Head of caudate nucleus (tissue), 42 donors: Measurements from ENCODE around the gene FAM180A.

Experiments
- DNase-seq, 42 donors: peaks; one replicate each; pipeline versions ENCODE4 v3.0.0 to v3.0.0-alpha.2; 2020 to 2021; ENCODE audit warnings: mixed read lengths in 7 of 42
- intact Hi-C: fragments of 100-400 bp; cut with DNase I; formaldehyde crosslinking; loops from one replicate; pipeline ENCODE4 v1.15.0; 2022

The FAM180A gene

DNA sequence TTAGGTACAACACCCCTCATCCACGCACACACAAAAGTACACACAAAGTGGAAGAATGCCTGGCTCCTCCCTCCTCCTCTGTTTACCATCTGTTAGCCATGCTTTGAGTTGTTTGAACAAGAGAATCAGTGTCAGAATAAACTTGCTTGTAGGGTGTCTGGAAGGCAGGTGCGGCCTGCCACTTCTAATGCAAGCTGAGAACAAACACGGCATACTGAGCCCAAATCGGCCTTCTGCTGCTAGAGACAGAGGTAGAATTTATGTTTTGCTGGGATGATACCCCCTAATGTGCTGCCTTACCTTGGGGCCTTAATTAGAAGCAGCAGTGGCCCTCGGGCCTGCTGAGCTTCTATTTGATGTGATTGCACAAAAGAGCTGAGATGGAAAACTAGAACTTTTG is 24.9 kb upstream of the FAM180A start:
- intact Hi-C loops, result no loop called here
- peak in 1 of 42 donors; percentile 36 for DNase-seq

DNA sequence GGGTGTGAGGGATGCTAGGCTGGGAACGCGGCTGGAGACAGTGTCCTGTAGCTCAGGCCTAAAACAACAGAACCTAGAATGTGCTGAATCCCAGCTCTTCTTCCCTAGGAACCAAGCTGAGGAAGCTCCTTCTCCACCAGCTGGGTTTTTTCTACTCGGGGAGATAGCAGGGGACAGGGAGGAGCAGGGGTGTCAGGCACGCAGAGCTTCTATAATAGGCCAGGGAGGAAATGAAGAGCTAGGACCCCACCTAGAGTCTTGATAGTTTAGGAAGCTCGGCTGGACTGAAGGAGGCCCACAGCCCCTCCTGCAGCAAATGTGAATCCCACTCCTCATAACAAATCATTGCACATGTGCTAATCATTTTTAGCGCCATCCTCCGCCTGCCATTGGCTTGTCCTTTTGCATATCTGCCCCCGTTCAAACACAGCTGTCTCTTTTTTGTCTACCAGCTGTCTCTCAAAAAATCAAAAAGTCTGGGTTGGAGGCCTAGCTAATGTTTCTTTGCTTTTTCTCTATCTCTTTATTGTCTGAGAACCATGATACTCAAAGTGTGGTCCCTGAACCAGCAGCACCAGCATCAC is 24.1 kb upstream of the FAM180A start:
- DNase-seq, result peak in 1 of 42 donors; percentile 21
- intact Hi-C loops, result no loop called here

DNA sequence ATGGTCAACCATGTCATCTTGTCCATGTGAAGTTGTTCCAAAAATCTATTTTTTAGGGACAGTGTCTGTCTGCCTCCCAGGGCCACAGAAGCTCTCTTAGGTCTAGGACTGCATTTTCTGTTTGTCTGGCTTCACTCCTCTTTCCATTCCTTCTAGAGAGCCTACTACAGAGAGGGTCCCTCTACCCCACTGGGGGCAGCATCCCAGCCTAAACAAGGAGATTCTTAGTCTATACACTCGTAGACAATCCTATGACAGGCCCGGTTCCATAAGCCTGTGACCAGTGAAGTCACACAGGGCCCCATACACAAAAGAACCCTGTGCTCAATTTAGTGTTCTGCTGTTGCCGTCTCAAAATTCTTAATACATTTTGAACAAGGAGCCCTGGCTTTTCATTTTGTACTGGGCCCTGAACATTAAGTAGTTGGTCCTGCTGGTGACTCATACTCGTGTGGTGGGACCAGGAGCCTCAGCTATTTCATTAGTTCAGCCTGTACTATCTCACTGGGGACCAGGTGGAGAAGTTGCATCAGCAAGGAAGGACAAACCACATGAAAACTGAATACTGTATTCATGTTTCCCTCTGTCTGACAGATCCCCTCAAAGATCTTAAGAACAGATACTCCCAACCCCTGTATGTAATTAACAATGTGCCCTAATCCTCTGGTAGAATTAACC is 23.5 kb upstream of the FAM180A start:
- DNase-seq, result peak in 1 of 42 donors; percentile 31
- intact Hi-C loops, result no loop called here

DNA sequence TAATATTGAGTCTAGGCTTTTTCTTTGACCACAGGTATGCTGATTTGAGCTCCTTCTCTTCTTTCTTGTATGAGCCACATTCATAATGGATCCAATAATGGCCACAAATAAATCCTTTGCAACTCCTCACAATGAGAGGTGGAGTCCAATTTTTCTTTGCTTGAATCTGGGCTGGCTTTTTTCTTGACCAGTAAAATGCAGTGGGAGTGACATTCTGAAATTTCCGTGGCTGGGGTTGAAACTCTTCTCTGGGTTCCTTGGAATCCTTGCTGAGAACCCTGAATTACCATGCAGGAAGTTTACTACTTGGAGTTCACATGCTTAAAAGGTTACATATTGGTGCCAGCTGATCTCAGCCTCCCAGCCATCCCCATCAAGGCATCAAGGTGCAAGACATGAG is 22.4 kb upstream of the FAM180A start:
- peak in 1 of 42 donors; percentile 24 for DNase-seq
- intact Hi-C loops, result no loop called here

DNA sequence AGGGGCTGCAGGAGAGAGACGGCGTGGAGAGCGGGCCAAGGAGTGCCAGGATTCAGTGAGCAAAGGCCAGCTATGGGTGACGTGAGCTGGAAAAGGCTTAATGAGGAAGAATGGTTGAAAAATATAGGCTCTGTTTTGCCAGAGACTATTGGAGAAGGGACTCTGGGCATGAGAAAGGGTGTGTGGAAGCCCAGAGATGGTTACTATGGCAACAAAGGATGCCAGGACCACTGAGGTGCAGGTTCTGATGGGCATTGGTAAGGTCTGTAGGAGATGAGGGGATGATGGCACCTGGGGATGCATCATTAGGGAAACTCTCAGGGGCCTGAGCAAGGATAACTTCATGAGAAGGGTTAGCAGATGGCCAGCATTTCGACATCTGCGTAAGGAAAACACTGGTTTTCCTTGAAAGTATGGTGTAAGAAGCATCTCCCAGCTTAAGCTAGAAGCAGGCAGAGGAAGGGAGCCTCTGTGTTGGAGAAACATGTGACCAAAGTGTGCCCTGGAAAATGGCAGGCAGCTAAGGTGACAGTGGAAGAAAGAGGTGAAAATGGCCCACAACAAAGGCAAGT is 21.6 kb upstream of the FAM180A start:
- DNase-seq, result peak in 1 of 42 donors; percentile 32
- intact Hi-C loops, result no loop called here

DNA sequence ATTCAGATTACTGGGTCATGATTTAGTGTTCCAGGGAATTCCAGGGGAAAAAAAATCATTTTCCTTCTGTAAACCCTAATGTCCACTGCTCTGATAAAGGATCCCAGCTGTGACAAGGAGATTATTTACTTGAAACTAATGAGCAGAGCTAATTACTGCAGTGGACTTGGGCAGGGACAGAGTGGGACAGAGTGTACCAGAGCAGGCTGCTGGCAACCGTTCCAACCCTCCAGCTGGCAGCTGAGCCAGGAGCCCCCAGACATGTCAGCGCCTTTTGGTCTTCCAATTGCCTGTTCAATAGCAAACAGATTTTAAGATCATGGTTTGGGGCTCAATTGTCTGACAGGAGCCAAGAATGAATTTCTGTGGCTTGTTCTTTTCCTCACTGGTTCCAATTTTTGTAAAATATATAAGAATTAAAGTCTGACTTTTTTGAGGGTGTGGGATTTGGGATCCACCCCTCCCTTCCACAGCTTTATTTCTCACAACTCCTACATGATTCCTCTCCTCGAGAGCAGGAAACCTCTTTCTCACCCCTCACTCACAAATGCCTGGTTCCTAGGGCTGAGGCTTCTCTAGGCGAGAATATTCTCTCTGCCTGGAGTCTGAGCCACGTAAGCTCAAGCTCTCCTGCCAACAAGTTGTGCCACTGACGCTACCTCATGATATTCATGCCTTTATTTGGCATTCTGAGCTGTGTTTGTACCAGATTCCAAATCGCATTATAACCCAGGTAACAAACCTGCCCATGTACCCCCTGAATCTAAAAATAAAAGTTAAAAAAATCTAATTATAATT is 20.6 kb upstream of the FAM180A start:
- peak in 29 of 42 donors; percentile 21 to 70 (median 46) for DNase-seq

DNA sequence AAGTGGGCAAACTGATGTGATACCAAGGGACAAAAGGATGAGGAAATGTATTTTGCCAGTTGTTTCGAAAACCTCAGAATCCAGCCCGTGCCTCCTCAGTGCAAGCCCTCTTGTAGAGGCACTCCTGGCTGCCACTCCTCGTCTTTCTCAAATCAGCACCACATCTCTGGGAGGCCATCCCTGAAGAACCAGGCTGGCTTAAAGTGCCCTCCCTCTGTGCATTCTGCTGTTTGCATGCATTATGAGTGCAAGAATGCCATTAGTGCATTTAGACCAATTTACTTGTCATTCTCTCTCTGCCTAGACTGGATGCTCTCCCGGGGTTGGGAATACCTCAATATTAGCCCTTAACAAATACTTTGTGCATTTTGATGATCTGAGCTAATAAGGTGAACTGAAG is 19.9 kb upstream of the FAM180A start:
- intact Hi-C loops, result no loop called here
- DNase-seq, result peak in 1 of 42 donors; percentile 38

More for the DNA sequence above, 20.6 kb upstream of the FAM180A start:
- intact Hi-C loops, result no loop called here

DNA sequence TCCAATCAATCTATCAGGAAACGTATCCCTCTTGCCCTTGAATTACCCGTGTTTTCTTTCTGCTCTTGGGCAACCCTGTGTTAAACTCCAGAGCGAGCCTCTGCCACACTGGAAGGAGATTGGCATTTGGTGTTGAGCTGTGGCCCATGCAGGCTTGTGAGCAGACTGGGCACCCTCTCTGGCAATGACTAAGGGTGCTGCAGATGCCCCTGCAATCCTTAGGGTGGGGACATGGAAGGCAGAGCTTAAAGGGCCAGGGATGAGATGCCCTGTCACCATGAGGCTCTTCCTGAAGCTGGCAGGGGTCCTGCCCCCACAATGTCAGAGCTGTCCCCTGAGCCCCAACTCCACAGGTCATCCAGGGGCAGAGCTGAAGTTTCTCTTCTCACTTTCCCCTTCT is 19.5 kb upstream of the FAM180A start:
- peak in 1 of 42 donors; percentile 29 for DNase-seq
- intact Hi-C loops, result no loop called here

DNA sequence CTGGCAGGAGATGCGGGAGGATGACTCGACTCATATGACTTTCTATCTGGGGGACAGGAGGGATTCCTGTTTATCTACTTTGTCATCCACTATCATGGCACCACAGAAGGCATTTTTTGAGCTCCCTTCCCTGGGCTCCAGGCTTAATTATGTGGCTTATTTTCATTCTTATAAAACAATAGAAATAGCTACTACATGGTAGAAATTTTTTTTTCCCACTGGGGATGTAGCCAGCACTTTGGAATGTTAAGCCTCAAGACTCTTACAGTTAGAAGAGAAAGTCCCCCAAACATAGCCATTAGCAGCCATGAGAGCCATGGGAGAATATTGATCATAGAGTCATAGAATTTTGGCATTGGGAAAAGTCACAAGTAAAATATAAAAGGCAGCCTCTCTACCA is 14.6 kb upstream of the FAM180A start:
- intact Hi-C loops, result no loop called here
- no peak for DNase-seq

DNA sequence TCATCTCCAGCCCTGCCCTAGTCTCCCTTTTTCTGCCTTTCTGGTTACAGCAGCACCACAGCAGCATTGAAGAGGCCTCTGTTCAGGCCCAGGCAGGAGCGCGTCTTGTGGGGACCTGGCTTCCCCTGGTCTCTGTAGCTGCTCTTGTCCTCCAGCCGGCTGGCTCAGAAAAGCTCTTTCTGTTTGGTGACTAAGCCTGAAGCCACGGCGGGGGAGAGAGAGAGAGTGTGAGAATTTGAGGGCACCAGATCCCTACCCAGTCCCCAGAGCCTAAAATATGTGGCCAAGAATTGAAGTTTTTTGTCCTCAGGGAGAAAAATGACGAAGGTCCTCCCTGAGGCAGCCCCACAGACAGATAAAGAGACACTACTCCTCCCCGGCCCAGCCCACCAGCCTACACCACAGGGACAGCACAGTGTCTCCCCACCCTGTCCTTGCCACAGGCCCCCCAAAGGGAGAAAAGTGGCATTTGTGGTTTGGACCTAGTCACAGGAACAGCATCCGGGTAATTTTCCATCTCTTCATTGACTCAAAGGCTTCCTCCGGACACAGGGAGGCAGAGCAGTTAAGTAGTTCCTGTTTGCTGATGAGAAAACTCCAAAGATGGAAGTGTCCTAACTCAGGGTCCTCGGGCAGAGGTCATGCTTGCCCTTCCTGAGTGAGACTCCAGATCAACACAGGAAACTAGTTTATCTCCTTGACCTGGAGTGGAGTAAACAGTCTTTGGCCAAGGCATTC is 13.3 kb upstream of the FAM180A start:
- peak in 13 of 42 donors; percentile 12 to 80 (median 37) for DNase-seq
- intact Hi-C loops, result no loop called here

DNA sequence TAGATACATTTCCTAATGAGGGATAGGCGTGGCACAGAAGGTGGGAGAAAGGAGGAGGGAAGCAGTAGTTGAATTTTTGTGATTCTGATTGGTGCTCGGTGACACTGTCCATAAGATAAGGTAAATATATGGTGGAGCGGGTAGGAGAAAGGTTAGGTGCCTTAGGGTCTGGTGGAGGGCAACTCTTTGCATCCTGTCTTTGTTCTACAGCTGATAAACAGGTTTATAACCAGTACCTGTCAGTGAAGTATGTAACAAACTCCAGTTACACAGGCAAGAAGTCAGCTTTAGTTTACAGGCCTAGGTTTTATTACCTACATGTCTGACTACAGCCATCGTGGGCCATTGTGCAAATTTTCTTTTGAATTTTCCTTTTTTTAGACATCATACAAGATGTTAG is 10.9 kb upstream of the FAM180A start:
- intact Hi-C loops, result no loop called here
- no peak for DNase-seq

DNA sequence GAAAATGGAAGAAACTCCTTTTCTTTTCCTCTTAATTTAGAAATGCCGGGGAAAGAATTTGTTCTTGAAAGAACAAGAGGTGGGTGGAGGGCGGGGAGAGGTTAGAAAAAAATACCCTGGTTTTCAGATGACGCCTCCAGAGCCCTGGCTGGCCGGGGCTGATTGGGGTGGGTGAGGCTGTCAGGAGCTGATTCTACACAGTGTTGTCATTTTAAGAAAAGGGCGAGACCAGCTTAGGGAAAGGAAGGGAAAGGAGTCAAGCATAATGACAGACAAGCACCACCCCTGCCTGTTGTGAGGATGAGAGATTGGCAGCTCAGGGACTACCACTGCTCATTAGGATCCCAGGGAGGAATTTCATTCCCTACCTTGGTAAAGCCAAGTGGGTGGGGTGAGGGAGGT is 9.9 kb upstream of the FAM180A start:
- peak; percentile 33 to 91 (median 74) for DNase-seq
- intact Hi-C loops, result no loop called here

DNA sequence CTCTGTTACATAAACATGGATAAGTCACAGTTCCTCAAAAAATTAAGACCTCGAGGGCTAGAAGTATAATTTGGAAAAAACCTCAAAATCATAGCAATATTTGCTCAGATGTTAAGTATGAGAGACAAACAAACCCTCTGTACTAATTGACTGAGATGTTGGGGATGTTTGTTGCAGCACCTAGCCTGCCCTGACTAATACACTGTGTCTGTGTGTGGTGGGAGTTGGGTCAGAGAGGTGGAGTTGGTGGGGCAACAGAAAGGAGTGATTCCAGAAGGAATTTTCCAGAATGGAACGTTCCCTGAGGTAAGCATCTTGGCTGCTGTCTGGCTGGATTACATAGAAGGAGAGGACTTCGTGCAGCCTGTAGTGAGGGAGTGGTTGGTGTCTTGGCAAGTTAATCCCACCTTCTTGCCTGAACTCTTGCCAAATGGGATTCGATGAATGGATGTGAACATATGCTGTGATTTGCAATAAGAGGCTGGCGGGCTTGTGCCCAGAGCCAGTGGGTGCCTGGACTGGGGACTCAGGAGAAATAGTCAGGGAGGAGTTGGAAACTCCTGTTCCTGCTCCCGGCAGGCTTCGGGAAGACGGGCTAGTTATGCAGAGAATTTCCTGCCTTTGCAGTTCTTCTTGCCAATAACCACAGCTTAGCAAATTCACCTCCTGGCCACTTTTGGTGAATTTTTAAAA is 9.3 kb upstream of the FAM180A start:
- peak in 32 of 42 donors; percentile 13 to 70 (median 38) for DNase-seq
- intact Hi-C loops, result no loop called here

DNA sequence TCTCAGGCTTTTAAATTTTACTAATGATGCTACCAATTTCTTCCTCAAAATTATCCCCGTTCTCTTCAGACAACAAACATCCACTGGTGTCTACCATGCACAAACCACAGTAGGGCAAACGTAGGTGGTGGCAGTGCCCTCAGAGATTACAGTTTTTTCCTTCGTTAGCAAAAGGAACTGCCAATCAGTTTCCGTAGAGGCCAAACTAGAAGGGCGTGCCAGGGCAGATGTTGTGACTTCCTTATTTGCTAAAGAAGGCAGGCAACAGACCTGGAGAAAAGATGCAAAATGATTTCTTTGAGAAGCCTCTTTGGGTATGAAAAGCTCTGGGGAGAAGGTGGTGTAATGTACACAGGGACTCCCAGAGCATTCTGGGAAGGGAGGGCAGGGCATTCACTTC is 7.6 kb upstream of the FAM180A start:
- intact Hi-C loops, result no loop called here
- no peak for DNase-seq

DNA sequence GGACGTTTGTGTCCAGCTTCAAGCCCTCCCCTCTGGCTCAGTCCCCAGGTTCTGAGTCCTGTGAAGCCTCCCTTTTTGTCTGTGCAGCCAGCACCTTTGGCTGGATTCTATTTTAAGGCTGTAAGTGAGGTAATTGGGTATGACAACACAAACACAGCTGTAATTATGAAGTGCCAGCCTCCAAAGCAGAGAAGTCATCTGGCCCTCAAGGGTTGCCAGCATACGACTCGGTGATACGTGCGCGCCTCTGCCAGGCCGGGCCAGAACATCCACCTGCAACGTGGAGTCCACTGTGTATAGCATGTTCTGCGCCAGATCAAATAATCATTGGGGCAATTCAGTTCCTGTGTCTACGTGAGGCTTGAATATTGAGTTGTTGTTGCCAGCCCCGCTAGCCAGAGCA is 6.7 kb upstream of the FAM180A start:
- DNase-seq, result peak in 1 of 42 donors; percentile 16
- intact Hi-C loops, result no loop called here

DNA sequence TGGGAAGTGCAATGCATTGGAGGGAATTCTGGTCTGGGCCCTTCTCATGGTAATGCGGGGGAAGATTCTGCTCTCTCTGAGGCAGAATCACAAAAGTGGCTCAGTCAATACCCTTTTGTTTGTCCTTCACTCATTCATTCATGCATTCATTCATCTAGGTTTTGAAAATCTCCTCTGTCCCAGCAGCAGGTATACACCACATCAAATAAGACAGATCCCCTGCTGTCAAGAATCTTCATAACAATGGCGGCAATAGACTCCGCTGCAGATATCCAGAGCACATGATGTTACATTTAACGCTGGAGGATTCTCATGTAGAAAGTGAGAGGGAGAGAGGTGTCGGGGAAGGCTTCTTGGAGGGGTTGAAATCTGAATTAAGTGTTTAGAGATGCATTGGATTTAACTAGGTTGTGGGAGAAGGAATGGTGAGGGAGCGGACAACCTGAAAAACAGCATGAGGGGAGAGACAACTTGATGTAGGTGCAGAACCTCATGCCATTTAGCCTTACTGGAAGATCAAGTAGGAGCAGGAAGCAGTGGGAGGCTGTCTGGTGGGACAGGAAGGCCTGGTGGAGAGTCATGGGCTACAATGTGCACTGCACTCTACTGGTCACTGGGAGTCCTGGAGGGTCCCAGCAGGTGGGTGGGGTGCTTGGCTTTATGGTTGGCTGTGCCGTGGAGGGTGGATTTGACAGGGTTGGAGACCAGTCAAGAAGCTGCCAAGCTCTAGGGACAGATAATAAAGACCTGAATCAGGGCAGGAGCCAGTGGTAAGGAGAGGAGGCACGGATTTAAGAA is 5.2 kb upstream of the FAM180A start:
- intact Hi-C loops, result no loop called here
- DNase-seq, result no peak

DNA sequence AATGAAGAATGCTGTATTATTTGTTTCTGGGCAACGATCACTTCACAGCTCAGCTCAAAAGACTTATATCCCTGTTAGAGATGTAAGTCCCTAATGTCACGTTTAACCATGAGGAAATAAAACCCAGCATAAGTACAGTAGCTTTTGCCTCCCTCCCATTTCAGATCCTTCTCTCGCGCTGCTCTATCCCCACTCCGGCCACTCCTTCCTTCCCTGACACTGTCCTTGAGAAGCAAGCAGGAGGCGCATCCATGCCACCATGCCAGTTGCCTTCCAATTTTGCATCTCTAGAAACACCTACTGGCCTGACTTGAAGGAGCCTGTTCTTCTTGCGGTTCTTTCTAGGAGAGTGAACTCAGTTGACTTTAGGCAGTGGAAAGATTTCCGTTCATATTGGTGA is 1.2 kb downstream of the FAM180A start:
- intact Hi-C loops, result no loop called here
- no peak for DNase-seq
